Heart left ventricle (tissue), 16 donors: ENCODE results near the gene LCK. TPM values are rescaled to one million over a fixed set of nuclear protein-coding genes. Genes with fewer than 3 reads are reported as not detected.

Experiments used
- ATAC-seq, 4 donors: fragments of 200-7000 bp; cut with Tn5 transposase; one replicate each; pipeline ENCODE4 v1.9.1; 2020 to 2022; ENCODE audit warnings: moderate library complexity in 4 of 4, mild to moderate bottlenecking in 3 of 4, moderate number of reproducible peaks in 1 of 4
- DNase-seq, 5 donors: peaks; one replicate each; pipeline ENCODE4 v3.0.0-alpha.2; 2020
- H3K27ac ChIP-seq, 12 donors: fragments of 200-600 bp; sonication (generic) in 4 of 12; one replicate each; pipeline versions ENCODE4 v1.5.0 to v1.8.0; 2016 to 2022; ENCODE audit warnings: mild to moderate bottlenecking in 2 of 12
- H3K27me3 ChIP-seq, 9 donors: fragments of 200-600 bp; sonication (generic) in 2 of 9; one replicate each; pipeline versions ENCODE4 v1.5.1 to v1.8.0; 2016 to 2022; ENCODE audit warnings: mild to moderate bottlenecking in 3 of 9
- H3K36me3 ChIP-seq, 9 donors: fragments of 200-600 bp; sonication (generic) in 2 of 9; one replicate each; pipeline versions ENCODE4 v1.5.0 to v1.8.0; 2018 to 2022; ENCODE audit warnings: mild to moderate bottlenecking in 2 of 9
- H3K4me1 ChIP-seq, 12 donors: fragments of 200-600 bp; sonication (generic) in 4 of 12; one replicate each; pipeline versions ENCODE4 v1.5.0 to v1.8.0; 2016 to 2022; ENCODE audit warnings: mild to moderate bottlenecking in 3 of 12
- H3K4me3 ChIP-seq, 12 donors: fragments of 200-600 bp; sonication (generic) in 4 of 12; one replicate each; pipeline versions ENCODE4 v1.5.0 to v1.8.0; 2017 to 2022; ENCODE audit warnings: mild to moderate bottlenecking in 9 of 12, moderate library complexity in 4 of 12
- H3K9me3 ChIP-seq, 12 donors: fragments of 200-600 bp; sonication (generic) in 4 of 12; one replicate each; pipeline versions ENCODE4 v1.5.0 to v1.8.0; 2016 to 2022; ENCODE audit warnings: mild to moderate bottlenecking in 1 of 12
- CTCF ChIP-seq, 12 donors: fragments of 200-600 bp; sonication (generic) in 4 of 12; IDR thresholded peaks; one replicate each; pipeline versions ENCODE4 v1.5.0 to v1.8.0; 2018 to 2022; ENCODE audit warnings: antibody characterized with exemption in 12 of 12, mild to moderate bottlenecking in 5 of 12
- POLR2A ChIP-seq, 2 donors: fragments of 450-650 bp; IDR thresholded peaks; one replicate each; pipeline ENCODE4 v1.6.1; 2017; ENCODE audit warnings: antibody characterized with exemption in 2 of 2, mild to moderate bottlenecking in 2 of 2, moderate library complexity in 2 of 2
- WGBS, 4 donors: extraction: QIAGEN DNeasy Blood & Tissue Kit in 2 of 4; methylation state at CpG; one replicate each; pipeline versions ENCODE4 v1.1.5 to v1.1.7; 2013 to 2018; 5-methylcytosine and 5-hydroxymethylcytosine counted together
- intact Hi-C, 10 donors: fragments of 100-400 bp; cut with DNase I; formaldehyde crosslinking; loops; one replicate each; pipeline versions ENCODE4 v1.11.1 to v1.14.2; 2022
- polyA plus RNA-seq, 2 donors: library from polyadenylated mRNA; stranded (reverse); fragments of 200-250 nt; gene quantifications; one replicate each; pipeline ENCODE4 v1.2.3, GENCODE V29; 2013
- total RNA-seq, 9 donors: library from RNA; depleted of rRNA in 2 of 9; stranded (reverse); fragments of >200 nt in 2 of 9; fragmentation: NEBNext Ultra II Directional in 3 of 9; extraction: Animal tissue kit (Norgen Biotek cat#: 25700) in 3 of 9; gene quantifications; one replicate each; pipeline versions ENCODE4 v1.1.0 to v1.2.4, GENCODE V29; 2016 to 2023
- donor health status: ischemic (EF 13 %, LVEDD 7.1; RV severe dilation, severe dysfunction).
- donor health status: healthy with polysubstance abuse.
- donor health status: DM: no; HTN: yes; CAD: no.
- donor health status: DM: no; HTN: no; CAD: no.
- donor health status: ischemic (EF 25% LVEDD 6.9; RV normal size, moderate dysfunction).
- donor health status: ischemic (EF 25% LVEDD 5.7; RV mildly dilated, moderate dysfunction).
- donor health status: healthy.
- donor health status: DM: yes; HTN: yes; CAD: no.
- donor health status: ischemic (EF 35%, LVEDD 5.7; RV mildly dilated, moderate dysfunction).
- donor health status: nonischemic (EF 11% LVEDD 7.7; RV severe dilation, severe dysfunction).
- donor health status: DM: yes; HTN: yes; CAD: no.
- donor health status: PGD.
- donor health status: ischemic (EF 29% LVEDD 5.4; RV normal size, mild dysfunction).
- donor health status: nonischemic (EF 23%, LVEDD 6.1; RV moderate dilation, normal function).

The LCK gene
- total and polyA plus RNA-seq, 11 donors = 0.34 to 7.6 (median 0.49) TPM; not detected in 3

DNA sequence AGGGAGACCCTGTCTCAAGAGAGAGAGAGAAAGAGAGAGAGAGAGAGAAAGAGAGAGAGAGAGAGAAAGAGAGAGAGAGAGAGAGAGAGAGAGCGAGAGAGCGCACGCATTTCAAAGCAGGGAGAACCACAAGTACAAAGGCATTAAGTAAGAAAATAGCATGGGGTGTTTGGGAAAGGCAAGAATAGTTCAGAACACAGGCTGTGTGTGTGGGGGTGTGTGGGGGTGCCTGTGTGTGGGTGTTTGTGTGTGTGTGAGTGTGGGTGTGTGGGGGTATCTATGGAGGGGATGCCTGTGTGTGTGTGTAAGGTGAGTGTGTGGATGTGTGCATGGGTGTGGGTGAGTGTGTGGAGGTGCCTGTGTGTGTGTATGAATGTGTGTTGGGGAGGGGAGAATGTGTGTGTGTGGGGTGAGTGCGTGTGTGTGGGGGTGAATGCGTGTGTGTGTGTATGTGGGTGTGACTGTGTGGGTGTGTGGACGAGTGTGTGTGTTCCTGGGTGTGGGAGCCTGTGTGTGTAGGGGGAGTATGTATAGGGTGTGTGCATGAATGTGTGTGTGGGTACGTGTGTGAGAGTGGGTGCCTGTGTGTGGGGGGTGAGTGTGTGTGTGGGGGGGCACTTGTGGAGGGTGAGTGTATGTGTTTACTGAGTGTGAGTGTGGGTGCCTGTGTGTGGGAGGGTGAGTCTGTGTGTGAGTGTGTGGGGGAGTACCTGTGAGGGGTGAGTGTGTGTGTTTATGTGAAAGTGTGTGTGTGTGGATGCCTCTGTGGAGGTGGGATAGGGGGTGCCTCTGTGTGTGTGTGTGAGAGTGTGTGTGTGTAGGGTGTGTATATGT, 21.7 kb downstream of the LCK start:
- DNase-seq (no peak), ATAC-seq (no peak)
- Histone ChIP-seq H3K9me3 (no peaks in the 10 kb centered on the region), H3K4me1 (peaks cover 0 to 6% (median 0%) of the 10 kb centered on the region in 12 donors), H3K4me3 (no peak overlapping the region), H3K27me3 (peaks cover 5 to 39% (median 21%) of the 10 kb centered on the region in 9 donors), H3K36me3 (peaks cover 0 to 3% (median 0%) of the 10 kb centered on the region in 9 donors), H3K27ac (no peak overlapping the region)
- intact Hi-C loops = no loop called here
- WGBS, 4 donors = 74 to 76% (median 75%) methylated on average over 7 of the region's 7 CpGs
- TF ChIP-seq CTCF (IDR thresholded peaks at IDR 0.05) (no peak), POLR2A (IDR thresholded peaks at IDR 0.05) (no peak)

- peaks cover 0 to 6% (median 0%) of the 10 kb centered on the region in 12 donors for H3K4me1 ChIP-seq
- intact Hi-C loops = no loop called here
- no peaks in the 10 kb centered on the region for H3K9me3 ChIP-seq
- DNase-seq (no peak), ATAC-seq (no peak)
- H3K36me3 ChIP-seq = peaks cover 0 to 5% (median 0%) of the 10 kb centered on the region in 9 donors
- peaks cover 5 to 39% (median 21%) of the 10 kb centered on the region in 9 donors for H3K27me3 ChIP-seq
- H3K27ac ChIP-seq = no peak overlapping the region
- WGBS, 4 donors = 43 to 54% (median 51%) methylated on average over 10 of the region's 10 CpGs
- TF ChIP-seq CTCF (IDR thresholded peaks at IDR 0.05) = no peak
- no peak for TF ChIP-seq POLR2A (IDR thresholded peaks at IDR 0.05)
- H3K4me3 ChIP-seq = no peak overlapping the region
These were observed 22.5 kb downstream of the LCK start for GRCh38 chr1:32273391-32274208.

DNA sequence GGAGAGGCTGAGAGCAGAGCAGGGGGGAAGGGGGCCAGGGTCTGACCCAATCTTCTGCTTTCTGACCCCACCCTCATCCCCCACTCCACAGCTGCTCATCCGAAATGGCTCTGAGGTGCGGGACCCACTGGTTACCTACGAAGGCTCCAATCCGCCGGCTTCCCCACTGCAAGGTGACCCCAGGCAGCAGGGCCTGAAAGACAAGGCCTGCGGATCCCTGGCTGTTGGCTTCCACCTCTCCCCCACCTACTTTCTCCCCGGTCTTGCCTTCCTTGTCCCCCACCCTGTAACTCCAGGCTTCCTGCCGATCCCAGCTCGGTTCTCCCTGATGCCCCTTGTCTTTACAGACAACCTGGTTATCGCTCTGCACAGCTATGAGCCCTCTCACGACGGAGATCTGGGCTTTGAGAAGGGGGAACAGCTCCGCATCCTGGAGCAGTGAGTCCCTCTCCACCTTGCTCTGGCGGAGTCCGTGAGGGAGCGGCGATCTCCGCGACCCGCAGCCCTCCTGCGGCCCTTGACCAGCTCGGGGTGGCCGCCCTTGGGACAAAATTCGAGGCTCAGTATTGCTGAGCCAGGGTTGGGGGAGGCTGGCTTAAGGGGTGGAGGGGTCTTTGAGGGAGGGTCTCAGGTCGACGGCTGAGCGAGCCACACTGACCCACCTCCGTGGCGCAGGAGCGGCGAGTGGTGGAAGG, 23.7 kb downstream of the LCK start:
- H3K27me3 ChIP-seq = peaks cover 5 to 39% (median 21%) of the 10 kb centered on the region in 9 donors
- 64 to 79% (median 70%) methylated on average over 24 to 31 of the region's 31 CpGs for WGBS, 4 donors
- ATAC-seq = peak in 1 of 4 donors; percentile 8

More for the DNA sequence above, 23.7 kb downstream of the LCK start:
- H3K4me3 ChIP-seq = peak overlapping the region in 2 of 12 donors; percentile 10 to 21
- DNase-seq = no peak
- peaks cover 0 to 5% (median 0%) of the 10 kb centered on the region in 9 donors for H3K36me3 ChIP-seq
- peaks cover 0 to 6% (median 0%) of the 10 kb centered on the region in 12 donors for H3K4me1 ChIP-seq
- H3K27ac ChIP-seq = no peak overlapping the region
- intact Hi-C loops = no loop called here
- TF ChIP-seq POLR2A (IDR thresholded peaks at IDR 0.05) = no peak
- TF ChIP-seq CTCF (IDR thresholded peaks at IDR 0.05) = no peak
- no peaks in the 10 kb centered on the region for H3K9me3 ChIP-seq
